ENCODE data around the gene ATE1. TPM values are rescaled to one million over a fixed set of nuclear protein-coding genes. Genes with fewer than 3 reads are reported as not detected.

The ATE1 gene
- total and polyA plus RNA-seq, 2 donors (not counting 1 experiment from before 2014, with no cell fraction given), result 8.2 to 32.0 TPM

- H3K4me1 Mint-ChIP-seq, result no peaks in the 10 kb centered on the region
- TF ChIP-seq CTCF (IDR thresholded peaks at IDR 0.05) (no peak), EZH2 (IDR thresholded peaks at IDR 0.05; ENCODE audit: borderline replicate concordance, insufficient read depth, low read depth, low read length, poor library complexity, severe bottlenecking) (no peak)
- Histone ChIP-seq H3K36me3 (replicated peaks in 1 of 2; ENCODE audit: control extremely low read depth in 1 of 2, control insufficient read depth in 1 of 2, extremely low read depth in 1 of 2, insufficient read depth in 2 of 2, low read length in 1 of 2) (peaks cover 2 to 9% of the 10 kb centered on the region in 2 experiments), H3K4me3 (ENCODE audit: control extremely low read depth in 1 of 5, extremely low read depth in 1 of 5, insufficient read depth in 1 of 5, low read depth in 2 of 5, low read length in 4 of 5) (no peak overlapping the region), H3K27ac (ENCODE audit: low read length in 2 of 2) (no peak overlapping the region), H4K20me1 (ENCODE audit: control insufficient read depth, insufficient read depth, low read length, poor library complexity, severe bottlenecking) (no peaks in the 10 kb centered on the region), H3K4me1 (ENCODE audit: control insufficient read depth in 2 of 2, insufficient read depth in 2 of 2, low read length in 2 of 2) (no peaks in the 10 kb centered on the region), H3K9me3 (ENCODE audit: control extremely low read depth in 1 of 3, control insufficient read depth in 2 of 3, insufficient read depth in 1 of 3, low read length in 2 of 3) (peaks cover 0 to 2% (median 0%) of the 10 kb centered on the region in 3 donors), H3K4me2 (replicated peaks; ENCODE audit: low read depth, low read length, poor library complexity, severe bottlenecking) (no peak overlapping the region), H3K79me2 (ENCODE audit: control insufficient read depth, insufficient read depth, low read length) (no peaks in the 10 kb centered on the region), H3K27me3 (replicated peaks in 1 of 4; ENCODE audit: control extremely low read depth in 1 of 4, control insufficient read depth in 3 of 4, insufficient read depth in 4 of 4, low read length in 3 of 4) (no peaks in the 10 kb centered on the region), H3K9ac (ENCODE audit: low read length) (no peak overlapping the region), H2AFZ (ENCODE audit: insufficient read depth, low read depth, low read length, poor library complexity, severe bottlenecking) (no peak overlapping the region)
- ChIA-PET POLR2A (no interaction called here), CTCF (no interaction called here)
- no peak overlapping the region for H3K4me3 Mint-ChIP-seq
- no peaks in the 10 kb centered on the region for H3K27me3 Mint-ChIP-seq
- DNase-seq, result no peak
- 67% methylated on average over 3 of the region's 4 CpGs for WGBS (ENCODE audit: insufficient coverage)
- no peak overlapping the region for H3K27ac Mint-ChIP-seq
- intact Hi-C loops (cut with micrococcal nuclease), result no loop called here
- ATAC-seq (ENCODE audit: low read depth), result no peak
- H3K9me3 Mint-ChIP-seq (ENCODE audit: insufficient read depth), result peaks cover 7% of the 10 kb centered on the region
Measured at GRCh38 chr10:121854809-121855445, 72.9 kb downstream of the ATE1 start.

- Mint-ChIP-seq H3K27me3 (no peaks in the 10 kb centered on the region), H3K4me3 (no peak overlapping the region), H3K9me3 (ENCODE audit: insufficient read depth) (peaks cover 7% of the 10 kb centered on the region), H3K4me1 (no peaks in the 10 kb centered on the region), H3K27ac (no peak overlapping the region)
- TF ChIP-seq EZH2 (IDR thresholded peaks at IDR 0.05; ENCODE audit: borderline replicate concordance, insufficient read depth, low read depth, low read length, poor library complexity, severe bottlenecking) (no peak), CTCF (IDR thresholded peaks at IDR 0.05) (no peak)
- POLR2A ChIA-PET, result no interaction called here
- Histone ChIP-seq H3K4me1 (ENCODE audit: control insufficient read depth in 2 of 2, insufficient read depth in 2 of 2, low read length in 2 of 2) (no peaks in the 10 kb centered on the region), H3K36me3 (replicated peaks in 1 of 2; ENCODE audit: control extremely low read depth in 1 of 2, control insufficient read depth in 1 of 2, extremely low read depth in 1 of 2, insufficient read depth in 2 of 2, low read length in 1 of 2) (peaks cover 0 to 9% of the 10 kb centered on the region in 2 experiments), H3K9me3 (ENCODE audit: control extremely low read depth in 1 of 3, control insufficient read depth in 2 of 3, insufficient read depth in 1 of 3, low read length in 2 of 3) (peaks cover 0 to 2% (median 0%) of the 10 kb centered on the region in 3 donors), H3K79me2 (ENCODE audit: control insufficient read depth, insufficient read depth, low read length) (no peaks in the 10 kb centered on the region), H4K20me1 (ENCODE audit: control insufficient read depth, insufficient read depth, low read length, poor library complexity, severe bottlenecking) (no peaks in the 10 kb centered on the region), H2AFZ (ENCODE audit: insufficient read depth, low read depth, low read length, poor library complexity, severe bottlenecking) (no peak overlapping the region), H3K4me2 (replicated peaks; ENCODE audit: low read depth, low read length, poor library complexity, severe bottlenecking) (no peak overlapping the region), H3K4me3 (ENCODE audit: control extremely low read depth in 1 of 5, extremely low read depth in 1 of 5, insufficient read depth in 1 of 5, low read depth in 2 of 5, low read length in 4 of 5) (no peak overlapping the region), H3K27ac (ENCODE audit: low read length in 2 of 2) (no peak overlapping the region), H3K27me3 (replicated peaks in 1 of 4; ENCODE audit: control extremely low read depth in 1 of 4, control insufficient read depth in 3 of 4, insufficient read depth in 4 of 4, low read length in 3 of 4) (no peaks in the 10 kb centered on the region), H3K9ac (ENCODE audit: low read length) (no peak overlapping the region)
- CTCF ChIA-PET, result no interaction called here
- no peak for ATAC-seq (ENCODE audit: low read depth)
- intact Hi-C loops (cut with micrococcal nuclease), result no loop called here
- no peak for DNase-seq
Measured at GRCh38 chr10:121853950-121854349, 73.9 kb downstream of the ATE1 start.

All from B cell (primary cell).